HFF-Myc (cell line): ENCODE results near the gene HERC6.

Experiments
- DNase-seq: peaks from one replicate; pipeline ENCODE4 v3.0.0-alpha.2; 2011; ENCODE audit warnings: low read depth; ENCODE audit errors: extremely low read depth
- H3K4me3 ChIP-seq: replicated peaks from 2 replicates; pipeline ENCODE4 v1.5.1; 2011; ENCODE audit warnings: low read depth, mild to moderate bottlenecking, control low read depth, low read length
- CTCF ChIP-seq: IDR thresholded peaks from 2 replicates; pipeline ENCODE4 v1.5.1; 2012; ENCODE audit warnings: mild to moderate bottlenecking, low read depth, low read length, control low read depth; ENCODE audit errors: missing control alignments

The HERC6 gene

GRCh38 chr4:88457307-88458103 lies 78.9 kb downstream of the HERC6 start:
- DNase-seq: no peak
- no peak for TF ChIP-seq CTCF
- peak overlapping the region; percentile 45 for H3K4me3 ChIP-seq

- H3K4me3 ChIP-seq: no peak overlapping the region; the same call in 1 of the 2 replicates
- no peak for DNase-seq
- no peak for TF ChIP-seq CTCF
These were observed 79.6 kb downstream of the HERC6 start for GRCh38 chr4:88458104-88458740.

- no peak for DNase-seq
- H3K4me3 ChIP-seq: no peak overlapping the region
- no peak for TF ChIP-seq CTCF
These were observed 87.1 kb downstream of the HERC6 start for GRCh38 chr4:88465653-88466192.

- DNase-seq: no peak
- no peak overlapping the region for H3K4me3 ChIP-seq
- TF ChIP-seq CTCF: no peak
These were observed 88.7 kb downstream of the HERC6 start for GRCh38 chr4:88467392-88467791.

GRCh38 chr4:88477229-88477860 lies 98.7 kb downstream of the HERC6 start:
- DNase-seq: no peak
- no peak for TF ChIP-seq CTCF

GRCh38 chr4:88478247-88478646 lies 99.6 kb downstream of the HERC6 start:
- no peak for TF ChIP-seq CTCF
- H3K4me3 ChIP-seq: no peak overlapping the region
- no peak for DNase-seq

More at GRCh38 chr4:88477229-88477860, 98.7 kb downstream of the HERC6 start:
- H3K4me3 ChIP-seq: no peak overlapping the region
